T-helper 1 cell treated with Interleukin-12 subunit alpha and Interleukin-12 subunit beta and Interleukin-4 antibody, amounts not matched to agents 30 μg/mL and 1 μg/mL, for 36 hours (primary cell): ENCODE results near the gene RRM1.
A peak's percentile ranks its signal among the peaks of the same experiment; 100 is the strongest.

ENCODE experiments used
- H3K27ac Mint-ChIP-seq: one replicate; pipeline ENCODE4 v1.8.0; 2021; ENCODE audit warnings: mild to moderate bottlenecking, mixed read lengths
- H3K27me3 Mint-ChIP-seq: one replicate; pipeline ENCODE4 v1.8.0; 2021; ENCODE audit warnings: low read depth, mixed read lengths
- H3K36me3 Mint-ChIP-seq: one replicate; pipeline ENCODE4 v1.8.0; 2021; ENCODE audit warnings: low read depth, mixed read lengths
- H3K4me1 Mint-ChIP-seq: one replicate; pipeline ENCODE4 v1.8.0; 2021; ENCODE audit warnings: low read depth, mixed read lengths
- H3K4me3 Mint-ChIP-seq: one replicate; pipeline ENCODE4 v1.8.0; 2021; ENCODE audit warnings: mild to moderate bottlenecking, moderate library complexity, mixed read lengths
- H3K9me3 Mint-ChIP-seq: one replicate; pipeline ENCODE4 v1.8.0; 2021; ENCODE audit warnings: mixed read lengths

The RRM1 gene

GRCh38 chr11:4065601-4066377 is 28.8 kb upstream of the RRM1 start:
- H3K36me3 Mint-ChIP-seq = peaks cover 28% of the 10 kb centered on the region
- no peaks in the 10 kb centered on the region for H3K27me3 Mint-ChIP-seq
- no peaks in the 10 kb centered on the region for H3K9me3 Mint-ChIP-seq
- H3K4me1 Mint-ChIP-seq = peaks cover 54% of the 10 kb centered on the region
- H3K4me3 Mint-ChIP-seq = no peak overlapping the region
- H3K27ac Mint-ChIP-seq = no peak overlapping the region

GRCh38 chr11:4066910-4067309 is 27.7 kb upstream of the RRM1 start:
- Mint-ChIP-seq H3K36me3 (peaks cover 25% of the 10 kb centered on the region), H3K4me3 (no peak overlapping the region), H3K27me3 (no peaks in the 10 kb centered on the region), H3K27ac (peak overlapping the region; percentile 1), H3K4me1 (peaks cover 56% of the 10 kb centered on the region), H3K9me3 (no peaks in the 10 kb centered on the region)

GRCh38 chr11:4068962-4069361 is 25.6 kb upstream of the RRM1 start:
- Mint-ChIP-seq H3K4me1 (peaks cover 63% of the 10 kb centered on the region), H3K9me3 (no peaks in the 10 kb centered on the region), H3K4me3 (no peak overlapping the region), H3K27ac (peak overlapping the region; percentile 57), H3K27me3 (no peaks in the 10 kb centered on the region), H3K36me3 (peaks cover 33% of the 10 kb centered on the region)

- Mint-ChIP-seq H3K4me3 (no peak overlapping the region), H3K27me3 (no peaks in the 10 kb centered on the region), H3K4me1 (peaks cover 45% of the 10 kb centered on the region), H3K27ac (no peak overlapping the region), H3K36me3 (peaks cover 33% of the 10 kb centered on the region), H3K9me3 (no peaks in the 10 kb centered on the region)
Measured at GRCh38 chr11:4071325-4071724, 23.3 kb upstream of the RRM1 start.

- H3K36me3 Mint-ChIP-seq = peaks cover 35% of the 10 kb centered on the region
- peaks cover 40% of the 10 kb centered on the region for H3K4me1 Mint-ChIP-seq
- no peak overlapping the region for H3K4me3 Mint-ChIP-seq
- H3K27me3 Mint-ChIP-seq = no peaks in the 10 kb centered on the region
- H3K9me3 Mint-ChIP-seq = no peaks in the 10 kb centered on the region
- peak overlapping the region; percentile 41 for H3K27ac Mint-ChIP-seq
Measured at GRCh38 chr11:4071914-4072313, 22.7 kb upstream of the RRM1 start.

GRCh38 chr11:4072668-4073285 is 21.8 kb upstream of the RRM1 start:
- Mint-ChIP-seq H3K4me3 (no peak overlapping the region), H3K36me3 (peaks cover 31% of the 10 kb centered on the region), H3K27ac (peak overlapping the region; percentile 67), H3K4me1 (peaks cover 38% of the 10 kb centered on the region), H3K27me3 (no peaks in the 10 kb centered on the region), H3K9me3 (no peaks in the 10 kb centered on the region)

- H3K4me3 Mint-ChIP-seq = no peak overlapping the region
- H3K36me3 Mint-ChIP-seq = peaks cover 27% of the 10 kb centered on the region
- H3K27ac Mint-ChIP-seq = no peak overlapping the region
- peaks cover 30% of the 10 kb centered on the region for H3K4me1 Mint-ChIP-seq
- H3K9me3 Mint-ChIP-seq = no peaks in the 10 kb centered on the region
- H3K27me3 Mint-ChIP-seq = no peaks in the 10 kb centered on the region
Measured at GRCh38 chr11:4074266-4074665, 20.3 kb upstream of the RRM1 start.

- Mint-ChIP-seq H3K9me3 (no peaks in the 10 kb centered on the region), H3K27me3 (no peaks in the 10 kb centered on the region), H3K4me1 (peaks cover 16% of the 10 kb centered on the region), H3K36me3 (peaks cover 24% of the 10 kb centered on the region), H3K27ac (no peak overlapping the region), H3K4me3 (no peak overlapping the region)
Measured at GRCh38 chr11:4076774-4077173, 17.8 kb upstream of the RRM1 start.

- H3K27ac Mint-ChIP-seq = no peak overlapping the region
- H3K4me1 Mint-ChIP-seq = peaks cover 19% of the 10 kb centered on the region
- no peaks in the 10 kb centered on the region for H3K27me3 Mint-ChIP-seq
- H3K4me3 Mint-ChIP-seq = no peak overlapping the region
- no peaks in the 10 kb centered on the region for H3K9me3 Mint-ChIP-seq
- peaks cover 41% of the 10 kb centered on the region for H3K36me3 Mint-ChIP-seq
Measured at GRCh38 chr11:4083198-4083597, 11.4 kb upstream of the RRM1 start.

GRCh38 chr11:4084406-4085125 is 10.0 kb upstream of the RRM1 start:
- Mint-ChIP-seq H3K4me1 (peaks cover 30% of the 10 kb centered on the region), H3K4me3 (no peak overlapping the region), H3K27ac (no peak overlapping the region), H3K27me3 (no peaks in the 10 kb centered on the region), H3K36me3 (peaks cover 48% of the 10 kb centered on the region), H3K9me3 (no peaks in the 10 kb centered on the region)

GRCh38 chr11:4085575-4085974 is 9.0 kb upstream of the RRM1 start:
- Mint-ChIP-seq H3K4me3 (no peak overlapping the region), H3K36me3 (peaks cover 57% of the 10 kb centered on the region), H3K9me3 (no peaks in the 10 kb centered on the region), H3K27me3 (no peaks in the 10 kb centered on the region), H3K4me1 (peaks cover 40% of the 10 kb centered on the region), H3K27ac (no peak overlapping the region)

- Mint-ChIP-seq H3K27ac (peak overlapping the region; percentile 53), H3K36me3 (peaks cover 60% of the 10 kb centered on the region), H3K27me3 (no peaks in the 10 kb centered on the region), H3K4me3 (no peak overlapping the region), H3K9me3 (no peaks in the 10 kb centered on the region), H3K4me1 (peaks cover 51% of the 10 kb centered on the region)
Measured at GRCh38 chr11:4086575-4087353, 7.8 kb upstream of the RRM1 start.

- no peak overlapping the region for H3K4me3 Mint-ChIP-seq
Measured at GRCh38 chr11:4087551-4087950, 7.0 kb upstream of the RRM1 start.

GRCh38 chr11:4090258-4090657 is 4.3 kb upstream of the RRM1 start:
- H3K4me1 Mint-ChIP-seq = peaks cover 72% of the 10 kb centered on the region
- peaks cover 49% of the 10 kb centered on the region for H3K36me3 Mint-ChIP-seq
- H3K4me3 Mint-ChIP-seq = peak overlapping the region; percentile 91
- peak overlapping the region; percentile 98 for H3K27ac Mint-ChIP-seq
- H3K9me3 Mint-ChIP-seq = no peaks in the 10 kb centered on the region
- no peaks in the 10 kb centered on the region for H3K27me3 Mint-ChIP-seq

More at GRCh38 chr11:4087551-4087950, 7.0 kb upstream of the RRM1 start:
- Mint-ChIP-seq H3K36me3 (peaks cover 65% of the 10 kb centered on the region), H3K27me3 (no peaks in the 10 kb centered on the region), H3K9me3 (no peaks in the 10 kb centered on the region), H3K4me1 (peaks cover 59% of the 10 kb centered on the region), H3K27ac (peak overlapping the region; percentile 53)
